GM19351 (cell line): ENCODE data around the gene GDF7.

Experiments used
- ATAC-seq: cut with Tn5 transposase; IDR thresholded peaks from one replicate; pipeline ENCODE4 v1.9.1; 2021; ENCODE audit warnings: mild to moderate bottlenecking, moderate library complexity; ENCODE audit not compliant: unreplicated experiment

The GDF7 gene

DNA sequence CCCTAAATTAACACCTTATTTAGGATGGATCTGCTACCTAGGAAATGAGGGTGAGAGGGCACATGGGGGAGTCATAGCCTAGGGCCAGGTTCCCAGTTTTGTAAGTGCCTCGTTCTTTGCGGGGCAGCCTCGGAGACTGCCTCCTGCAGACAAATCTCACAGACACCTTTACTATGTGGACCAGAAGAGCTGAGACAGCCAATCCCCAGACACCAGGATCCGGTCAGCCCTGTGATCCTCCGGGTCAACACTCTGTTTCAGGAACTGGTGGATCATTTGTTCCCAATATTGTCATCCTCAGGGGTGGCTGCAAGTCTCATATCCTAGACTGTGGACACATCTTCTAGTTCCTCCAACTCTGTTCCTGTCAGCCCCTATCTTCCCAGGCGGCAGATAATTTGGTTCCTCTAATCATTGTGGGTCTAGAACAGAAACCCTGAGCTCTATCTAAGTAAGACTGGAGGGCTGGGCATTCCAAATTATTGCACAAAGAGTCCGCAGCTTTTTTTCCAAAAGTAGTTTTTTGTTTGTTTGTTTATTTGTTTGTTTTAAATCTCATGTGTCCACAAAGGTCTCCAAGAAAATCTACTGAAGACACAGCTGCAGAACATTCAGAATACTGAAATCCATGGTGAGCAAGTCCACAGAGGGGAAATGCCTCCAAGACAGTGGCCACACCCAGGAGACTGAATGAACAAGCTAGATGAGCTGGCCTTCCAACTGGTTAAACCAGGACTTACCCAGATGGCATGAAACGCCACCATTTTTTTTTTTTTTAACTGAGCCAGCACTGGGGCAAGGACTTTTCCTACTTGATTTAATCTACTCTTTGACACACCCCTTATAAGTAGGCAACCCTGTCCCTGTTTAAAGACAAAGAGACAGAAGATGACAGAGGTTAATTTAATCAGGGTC is 6.2 kb upstream of the GDF7 start:
- no peak for ATAC-seq

DNA sequence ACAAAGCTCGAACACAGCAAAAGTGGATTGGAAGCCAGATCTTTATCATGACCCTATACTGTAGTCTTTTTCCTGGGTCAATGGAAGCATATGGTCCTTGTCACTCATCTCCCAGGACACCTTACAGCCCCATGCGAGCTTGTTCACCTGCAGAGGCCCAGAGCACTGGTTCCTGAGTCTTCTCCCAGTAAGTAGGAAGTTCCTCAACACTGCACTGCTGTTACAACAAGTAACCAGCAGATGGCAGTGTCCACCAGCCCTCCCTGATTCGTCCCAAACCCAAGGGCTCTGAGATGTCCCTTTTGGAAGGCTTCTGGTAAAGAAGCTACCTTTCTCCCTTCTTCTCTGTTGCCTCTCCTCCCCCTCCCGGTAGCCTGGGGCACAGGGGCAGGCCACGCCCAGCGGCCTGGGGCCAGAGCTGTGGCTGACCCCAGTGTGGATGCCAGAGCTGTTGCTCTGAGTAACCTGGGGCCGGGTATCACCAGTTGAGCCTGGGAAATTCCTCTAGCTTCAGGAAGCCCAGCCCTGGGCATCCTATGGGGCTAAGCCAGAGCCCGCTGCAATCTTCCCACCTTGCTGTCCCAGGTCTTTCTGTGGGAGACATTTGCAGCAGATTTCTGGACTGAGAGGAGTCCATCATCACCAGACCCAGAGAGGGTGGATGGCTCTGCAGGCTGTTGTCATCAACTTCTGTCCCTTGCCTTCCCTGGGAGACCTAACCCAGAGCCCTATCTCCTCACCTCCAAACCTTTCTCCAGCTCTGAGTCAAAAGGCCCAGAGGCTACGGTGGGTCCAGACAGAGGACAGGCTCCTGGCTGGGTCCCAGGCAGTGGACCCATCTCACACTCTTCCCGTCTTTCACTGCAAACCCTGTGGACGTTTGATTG is 5.3 kb upstream of the GDF7 start:
- peak; percentile 60 for ATAC-seq

DNA sequence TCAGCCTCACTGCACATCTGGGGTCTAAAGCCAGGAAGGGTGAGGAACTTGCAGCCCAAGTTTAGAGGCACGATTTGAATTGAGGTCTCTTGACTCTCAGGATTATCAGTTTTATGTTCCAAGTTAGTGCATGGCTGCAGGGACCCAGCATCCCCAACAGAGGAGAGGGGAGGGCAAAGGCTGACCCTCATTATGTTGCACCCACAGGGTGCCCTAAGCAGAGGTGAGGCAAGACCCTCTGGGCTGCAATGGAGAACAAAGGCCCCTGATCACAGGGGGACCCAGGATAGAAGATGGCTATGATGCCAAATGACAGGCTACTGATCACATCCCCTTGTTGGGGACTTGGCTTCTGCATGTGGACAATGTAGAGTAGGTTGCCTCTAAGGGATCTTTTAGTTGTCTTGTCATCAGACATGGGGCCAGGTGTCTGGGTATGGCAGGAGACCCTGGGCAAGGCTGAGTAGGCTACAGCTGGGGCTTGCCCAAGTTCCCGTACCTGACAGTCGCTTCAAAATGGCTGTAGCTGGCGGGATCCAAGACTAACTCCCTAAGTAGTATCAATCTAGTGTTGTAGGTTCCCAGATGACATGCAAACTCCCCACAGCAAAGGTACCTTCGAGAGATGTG is 4.5 kb upstream of the GDF7 start:
- ATAC-seq = no peak

DNA sequence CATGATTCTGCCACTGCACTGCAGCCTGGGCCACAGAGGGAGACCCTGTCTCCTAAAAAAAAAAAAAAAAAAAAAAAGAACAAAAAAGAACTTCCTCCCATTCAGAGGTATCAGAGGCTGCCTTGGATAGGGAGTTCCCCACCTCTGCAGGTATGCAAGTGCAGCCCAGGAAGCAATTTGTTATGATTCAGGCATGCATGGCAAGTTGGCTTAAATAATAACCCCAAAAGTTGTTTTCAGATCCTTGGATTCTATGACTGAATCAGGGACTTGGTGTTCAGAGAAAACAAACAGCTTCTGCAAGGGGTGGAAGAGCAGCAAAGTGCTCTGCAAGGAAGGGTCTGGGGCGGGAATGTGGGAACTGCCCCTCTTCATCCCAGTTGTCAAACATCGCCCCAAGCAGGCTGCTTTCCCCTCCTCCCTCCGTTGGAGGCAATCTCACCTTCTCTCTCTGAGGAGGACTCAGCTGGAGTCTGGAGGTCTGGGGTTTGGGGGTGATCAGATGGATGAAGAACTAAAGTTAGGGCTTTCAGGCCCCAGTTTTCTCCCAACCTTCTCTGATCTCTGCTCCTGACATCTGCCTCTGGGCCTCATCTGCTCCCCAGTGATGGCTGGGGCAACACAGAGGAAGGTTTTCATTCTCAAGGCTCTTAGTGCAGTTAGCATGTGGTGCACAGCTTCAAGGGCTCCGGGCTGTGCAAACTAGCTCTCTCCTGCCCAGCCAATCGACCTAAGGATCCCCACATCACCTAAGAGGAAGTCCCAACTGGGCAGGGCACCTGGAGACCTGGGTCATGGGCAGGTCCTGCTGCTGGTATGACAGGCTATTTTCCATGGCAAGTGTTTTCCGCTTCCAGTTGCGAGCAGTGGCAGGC is 3.5 kb upstream of the GDF7 start:
- ATAC-seq = no peak

GRCh38 chr2:20664071-20664390 is 2.9 kb upstream of the GDF7 start:
- no peak for ATAC-seq

- ATAC-seq = no peak
Observed at GRCh38 chr2:20664431-20665242, 2.3 kb upstream of the GDF7 start.

- ATAC-seq = no peak
Observed at GRCh38 chr2:20665243-20666004, 1.5 kb upstream of the GDF7 start.

DNA sequence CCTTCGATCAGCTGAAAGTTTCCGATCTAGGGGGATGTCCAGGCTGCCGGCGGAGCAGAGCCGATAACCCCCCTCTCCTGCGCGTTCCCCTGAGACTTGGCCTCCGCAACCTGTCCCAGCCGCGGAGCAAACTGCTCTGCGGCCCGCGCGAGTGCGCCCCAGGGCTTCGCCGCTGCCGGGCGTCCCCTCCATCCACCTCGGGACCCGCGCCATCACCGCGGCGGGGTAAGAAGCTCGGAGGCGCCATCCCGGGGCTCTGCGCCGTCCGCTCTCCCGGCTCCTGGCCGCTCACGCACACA is 990 bp upstream of the GDF7 start:
- peak; percentile 11 for ATAC-seq

- peak; percentile 36 for ATAC-seq
Observed at GRCh38 chr2:20667151-20667530, 197 bp downstream of the GDF7 start.

DNA sequence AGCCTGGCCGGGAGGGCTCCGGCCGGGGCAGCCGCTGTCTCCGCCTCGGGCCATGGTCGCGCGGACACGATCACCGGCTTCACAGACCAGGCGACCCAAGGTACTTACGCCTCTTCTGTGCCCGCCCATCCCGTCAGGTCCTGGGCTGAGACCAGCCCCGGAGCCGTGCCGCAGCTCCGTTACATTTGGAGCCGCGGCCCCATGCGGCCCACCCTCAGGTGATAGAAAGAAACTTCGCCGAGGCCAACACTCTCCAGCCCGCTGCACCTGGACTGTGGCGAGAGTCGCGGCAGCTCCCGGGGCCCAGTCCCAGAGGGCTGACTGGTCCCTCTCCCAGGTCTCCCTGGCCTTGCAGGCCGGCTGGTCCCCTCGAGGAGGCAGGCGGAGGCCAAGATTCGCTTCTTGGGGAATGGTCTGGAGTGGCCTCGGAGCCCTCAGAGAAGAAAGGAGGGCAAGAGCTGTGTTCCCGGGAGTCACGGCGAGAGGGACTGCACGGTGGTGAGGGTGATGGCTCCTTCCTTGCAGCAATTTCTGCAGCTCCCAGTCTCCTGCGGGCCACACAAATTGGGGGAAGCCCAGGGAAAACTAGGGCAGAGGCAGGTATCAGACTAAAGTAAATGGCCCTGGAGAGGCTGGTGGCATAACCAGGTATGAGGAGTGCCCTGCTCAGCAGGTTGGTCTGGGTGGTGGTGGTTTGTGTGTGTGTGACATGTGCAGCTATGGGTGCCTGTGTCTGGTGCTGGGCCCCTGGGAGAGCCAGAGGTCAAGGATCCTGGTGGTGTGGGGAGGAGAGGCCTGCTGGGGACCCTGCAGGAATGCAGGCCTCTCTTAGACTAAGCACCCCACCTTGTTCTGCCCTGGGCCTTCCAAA is 822 bp downstream of the GDF7 start:
- peak; percentile 22 for ATAC-seq

GRCh38 chr2:20668451-20668850 is 1.5 kb downstream of the GDF7 start:
- no peak for ATAC-seq

GRCh38 chr2:20668871-20669475 is 2.0 kb downstream of the GDF7 start:
- no peak for ATAC-seq

DNA sequence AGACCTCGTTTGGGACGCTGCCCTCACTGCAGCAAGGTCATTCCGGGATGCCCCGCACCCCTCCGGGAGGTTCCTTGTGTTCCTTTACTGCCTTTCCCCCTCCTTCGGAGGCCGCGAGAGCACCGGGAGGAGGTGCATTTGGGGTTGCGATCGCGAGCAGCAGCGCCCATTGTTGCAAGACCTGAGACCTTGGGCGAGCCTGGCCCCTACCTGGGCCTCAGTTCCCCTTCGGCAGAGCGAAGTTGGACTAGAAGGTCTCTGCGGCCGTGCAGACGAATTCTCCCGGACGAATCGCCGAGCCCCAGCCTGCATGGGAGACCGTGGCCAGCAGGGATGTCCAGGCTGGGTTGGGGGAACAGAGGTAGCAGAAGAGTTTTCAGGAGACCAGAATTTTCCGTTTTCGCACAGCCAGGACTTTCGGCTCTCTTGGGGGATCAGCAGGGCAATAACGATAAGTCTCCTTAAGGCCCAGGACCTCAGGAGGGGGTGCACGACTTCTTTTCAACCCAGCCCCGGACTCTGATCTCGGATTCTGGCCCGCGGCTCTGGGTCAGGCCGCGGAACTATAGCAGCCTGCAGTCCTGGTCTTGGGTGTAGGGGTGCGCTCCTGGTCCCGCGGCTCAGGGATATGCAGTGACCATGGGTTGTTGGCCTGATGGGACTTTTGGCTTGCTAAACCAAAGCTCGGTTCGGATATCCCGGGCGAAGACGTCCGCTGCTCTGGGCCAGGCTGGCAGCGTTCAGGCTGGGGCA is 2.8 kb downstream of the GDF7 start:
- no peak for ATAC-seq

GRCh38 chr2:20670315-20671035 is 3.5 kb downstream of the GDF7 start:
- no peak for ATAC-seq

DNA sequence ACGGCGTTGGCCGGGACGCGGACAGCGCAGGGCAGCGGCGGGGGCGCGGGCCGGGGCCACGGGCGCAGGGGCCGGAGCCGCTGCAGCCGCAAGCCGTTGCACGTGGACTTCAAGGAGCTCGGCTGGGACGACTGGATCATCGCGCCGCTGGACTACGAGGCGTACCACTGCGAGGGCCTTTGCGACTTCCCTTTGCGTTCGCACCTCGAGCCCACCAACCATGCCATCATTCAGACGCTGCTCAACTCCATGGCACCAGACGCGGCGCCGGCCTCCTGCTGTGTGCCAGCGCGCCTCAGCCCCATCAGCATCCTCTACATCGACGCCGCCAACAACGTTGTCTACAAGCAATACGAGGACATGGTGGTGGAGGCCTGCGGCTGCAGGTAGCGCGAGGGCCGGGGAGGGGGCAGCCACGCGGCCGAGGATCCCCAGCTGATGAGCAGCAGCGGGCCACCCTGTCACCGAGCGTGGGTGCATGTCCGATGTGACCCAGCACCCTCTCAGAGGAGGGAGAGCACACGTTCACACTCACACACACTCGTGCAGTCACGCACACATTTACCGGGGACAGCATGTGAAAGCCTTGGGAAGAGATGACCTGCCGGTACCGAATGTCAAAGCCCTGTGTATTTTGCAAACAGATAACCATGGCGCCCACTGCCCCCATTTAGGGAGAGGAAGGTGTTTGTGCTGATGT is 4.2 kb downstream of the GDF7 start:
- no peak for ATAC-seq

DNA sequence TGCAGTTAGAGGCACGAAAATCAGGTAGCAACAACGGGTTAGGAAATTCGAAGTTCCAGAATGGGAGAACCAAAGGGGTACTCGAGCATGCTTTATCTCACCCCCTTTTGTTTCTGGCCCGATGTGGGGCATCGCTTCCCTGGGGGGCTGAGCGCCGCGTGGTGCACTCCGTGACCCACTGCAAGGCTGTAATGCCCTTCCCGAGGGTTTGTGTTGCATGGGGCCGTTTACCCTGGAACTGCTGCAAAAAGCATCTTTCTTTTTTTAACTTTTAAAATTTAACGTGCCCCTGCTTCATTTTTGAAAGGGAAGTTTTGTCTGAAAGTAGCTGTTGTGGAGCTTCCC is 4.8 kb downstream of the GDF7 start:
- no peak for ATAC-seq
